Lung (tissue), 12 donors: Measurements from ENCODE around the gene TMPRSS15. TPM values are rescaled to one million over a fixed set of nuclear protein-coding genes. Genes with fewer than 3 reads are reported as not detected.
A peak's percentile ranks its signal among the peaks of the same experiment; 100 is the strongest.

Experiments used
- ATAC-seq: fragments of 200-7000 bp; cut with Tn5 transposase; one replicate; pipeline ENCODE4 v1.9.1; 2020; ENCODE audit warnings: moderate number of reproducible peaks; ENCODE audit not compliant: insufficient read depth, low FRiP score
- DNase-seq, 3 donors: peaks; one replicate each; pipeline ENCODE4 v3.0.0-alpha.2; 2013 to 2017
- H3K27ac ChIP-seq, 2 donors: one replicate each; pipeline ENCODE4 v1.5.1; 2013; ENCODE audit warnings: mild to moderate bottlenecking in 2 of 2, moderate library complexity in 2 of 2, control low read depth in 1 of 2, inconsistent platforms in 1 of 2, low read depth in 1 of 2, low read length in 1 of 2
- H3K27me3 ChIP-seq, 3 donors: one replicate each; pipeline ENCODE4 v1.5.1; 2013; ENCODE audit warnings: low read length in 2 of 3; ENCODE audit not compliant: control insufficient read depth in 3 of 3, insufficient read depth in 3 of 3
- H3K36me3 ChIP-seq, 4 donors: one replicate each; pipeline ENCODE4 v1.5.1; 2013; ENCODE audit warnings: low read length in 4 of 4, mild to moderate bottlenecking in 1 of 4, moderate library complexity in 1 of 4; ENCODE audit not compliant: control insufficient read depth in 4 of 4, insufficient read depth in 4 of 4
- H3K4me1 ChIP-seq, 5 donors: one replicate each; pipeline ENCODE4 v1.5.1; 2013; ENCODE audit warnings: low read length in 5 of 5, mild to moderate bottlenecking in 2 of 5, moderate library complexity in 1 of 5; ENCODE audit not compliant: control insufficient read depth in 5 of 5, insufficient read depth in 5 of 5
- H3K4me3 ChIP-seq: one replicate; pipeline ENCODE4 v1.5.1; 2013; ENCODE audit warnings: mild to moderate bottlenecking, control low read depth, moderate library complexity
- H3K9ac ChIP-seq, 2 donors: one replicate each; pipeline ENCODE4 v1.5.1; 2013; ENCODE audit warnings: low read length in 2 of 2, control low read depth in 1 of 2; ENCODE audit not compliant: insufficient read depth in 1 of 2
- H3K9me3 ChIP-seq, 4 donors: one replicate each; pipeline ENCODE4 v1.5.1; 2013; ENCODE audit warnings: low read length in 3 of 4, mild to moderate bottlenecking in 1 of 4, moderate library complexity in 1 of 4; ENCODE audit not compliant: control insufficient read depth in 4 of 4, insufficient read depth in 3 of 4
- CTCF ChIP-seq: IDR thresholded peaks from 2 replicates; pipeline ENCODE4 v1.5.1; 2012; ENCODE audit warnings: mild to moderate bottlenecking; ENCODE audit errors: control extremely low read depth, extremely low read depth
- WGBS, 2 donors: extraction: QIAGEN DNeasy Blood & Tissue Kit; methylation state at CpG; one replicate each; pipeline ENCODE4 v1.1.7; 2013; 5-methylcytosine and 5-hydroxymethylcytosine counted together
- polyA plus RNA-seq, 2 donors: library from polyadenylated mRNA; stranded (reverse); fragments of 200-250 nt; gene quantifications; one replicate each; pipeline ENCODE4 v1.2.1, GENCODE V29; 2013
- total RNA-seq, 2 donors: library from RNA; depleted of rRNA in 1 of 2; stranded (reverse); fragments of >200 nt in 1 of 2; gene quantifications; one replicate each; pipeline ENCODE4 v1.2.1, GENCODE V29; 2014 to 2021
- donor health status: control.
- donor health status: control.
- donor health status: Bipolar disorder and iron deficiency.
- donor health status: healthy.
- donor health status: DM: yes; HTN: yes; CAD: no.

TMPRSS15 gene
- total and polyA plus RNA-seq, 4 donors: 0.01 TPM; not detected in 3

- Histone ChIP-seq H3K9ac (no peak overlapping the region), H3K27me3 (no peaks in the 10 kb centered on the region), H3K9me3 (no peaks in the 10 kb centered on the region), H3K27ac (no peak overlapping the region), H3K4me1 (no peaks in the 10 kb centered on the region), H3K36me3 (no peaks in the 10 kb centered on the region), H3K4me3 (no peak overlapping the region)
- ATAC-seq (no peak), DNase-seq (no peak)
- WGBS, 2 donors: 81 to 88% methylated on average over 4 of the region's 4 CpGs
- TF ChIP-seq CTCF: no peak
Measured at GRCh38 chr21:18340387-18340942, 63.1 kb downstream of the TMPRSS15 start.

- 82 to 86% methylated on average over 1 of the region's 1 CpG for WGBS, 2 donors
- H3K4me3 ChIP-seq: no peak overlapping the region
- no peak overlapping the region for H3K9ac ChIP-seq
- H3K4me1 ChIP-seq: no peaks in the 10 kb centered on the region
- no peaks in the 10 kb centered on the region for H3K36me3 ChIP-seq
- no peak overlapping the region for H3K27ac ChIP-seq
- no peaks in the 10 kb centered on the region for H3K27me3 ChIP-seq
- no peak for TF ChIP-seq CTCF
- DNase-seq (no peak), ATAC-seq (no peak)
- H3K9me3 ChIP-seq: no peaks in the 10 kb centered on the region
Measured at GRCh38 chr21:18335651-18336236, 67.8 kb downstream of the TMPRSS15 start.

GRCh38 chr21:18334066-18334465, 69.5 kb downstream of the TMPRSS15 start:
- Histone ChIP-seq H3K36me3 (no peaks in the 10 kb centered on the region), H3K4me1 (no peaks in the 10 kb centered on the region), H3K27me3 (no peaks in the 10 kb centered on the region), H3K9ac (no peak overlapping the region), H3K9me3 (no peaks in the 10 kb centered on the region), H3K27ac (no peak overlapping the region), H3K4me3 (no peak overlapping the region)
- no peak for TF ChIP-seq CTCF
- no peak for ATAC-seq
- DNase-seq: no peak
- WGBS, 2 donors: 93 to 94% methylated on average over 1 of the region's 1 CpG

GRCh38 chr21:18318156-18318555, 85.4 kb downstream of the TMPRSS15 start:
- TF ChIP-seq CTCF: no peak
- Histone ChIP-seq H3K4me3 (no peak overlapping the region), H3K9ac (no peak overlapping the region), H3K27ac (no peak overlapping the region), H3K27me3 (no peaks in the 10 kb centered on the region), H3K9me3 (no peaks in the 10 kb centered on the region), H3K4me1 (no peaks in the 10 kb centered on the region), H3K36me3 (no peaks in the 10 kb centered on the region)
- ATAC-seq: no peak
- 47 to 69% methylated on average over 3 of the region's 3 CpGs for WGBS, 2 donors
- peak in 2 of 3 donors; percentile 7 to 9 for DNase-seq
